Effector CD8-positive, alpha-beta T cell (primary cell): ENCODE measurements around the gene ASXL1.
A peak's percentile ranks its signal among the peaks of the same experiment; 100 is the strongest.

ENCODE experiments used
- DNase-seq: peaks from one replicate; lab custom pipeline; 2025; lab: John Stamatoyannopoulos, UW

ASXL1 gene

DNA sequence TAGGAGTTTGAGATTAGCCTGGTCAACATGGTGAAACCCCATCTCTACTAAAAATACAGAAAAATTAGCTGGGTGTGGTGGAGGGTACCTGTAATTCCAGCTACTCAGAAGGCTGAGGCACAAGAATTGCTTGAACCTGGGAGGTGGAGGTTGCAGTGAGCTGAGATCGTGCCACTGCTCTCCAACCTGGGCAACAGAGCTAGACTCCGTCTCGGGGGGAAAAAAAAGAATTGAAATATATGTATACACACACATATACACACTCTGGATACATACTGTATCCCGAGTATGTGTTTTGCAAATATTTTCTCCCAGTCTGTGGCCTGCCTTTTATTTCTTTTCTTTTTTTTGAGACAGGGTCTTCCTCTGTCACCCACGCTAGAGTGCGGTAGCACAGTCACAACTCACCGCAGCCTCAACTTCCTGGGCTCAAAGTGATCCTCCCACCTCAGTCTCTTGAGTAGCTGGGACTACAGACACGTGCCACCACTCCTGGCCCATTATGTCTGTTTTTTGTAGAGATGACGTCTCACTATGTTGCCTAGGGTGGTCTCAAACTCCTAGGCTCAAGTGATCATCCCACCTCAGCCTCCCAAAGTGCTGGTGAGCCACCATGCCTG, 49.1 kb downstream of the ASXL1 start:
- peak; percentile 39 for DNase-seq

DNA sequence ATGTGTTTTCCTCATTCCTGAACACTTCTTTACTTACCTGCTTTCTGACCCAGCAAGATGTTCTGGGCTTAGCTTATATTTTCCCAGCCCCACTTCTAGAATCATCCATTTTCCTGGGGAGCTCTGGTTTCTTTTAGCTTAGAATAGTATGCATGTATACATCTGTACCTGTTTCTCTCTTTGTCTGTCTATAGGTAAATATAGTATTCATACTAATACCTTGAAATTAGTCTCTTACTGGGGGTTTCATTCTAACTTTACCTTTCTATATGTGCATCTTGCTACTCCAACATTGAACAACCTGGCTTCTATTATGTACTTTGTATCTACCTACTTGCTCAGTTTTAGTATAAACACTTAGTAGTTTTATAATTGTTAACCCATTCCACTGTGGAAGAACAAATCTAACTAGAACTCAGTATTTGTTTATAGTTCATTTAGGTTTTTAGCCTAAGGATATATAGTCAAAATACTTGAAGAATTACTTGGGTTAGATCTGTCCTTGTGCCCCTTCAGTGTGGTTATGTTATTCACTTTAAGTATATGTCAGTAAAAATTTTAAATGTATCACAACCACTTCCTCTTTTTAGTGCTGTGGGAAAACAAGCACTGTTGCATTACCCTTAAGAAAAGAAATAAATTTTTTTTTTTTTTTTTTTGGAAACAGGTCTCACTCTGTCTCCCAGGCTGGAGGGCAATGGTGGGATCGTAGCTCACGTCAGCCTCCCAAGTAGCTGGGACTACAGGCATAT, 54.0 kb downstream of the ASXL1 start:
- DNase-seq = no peak

DNA sequence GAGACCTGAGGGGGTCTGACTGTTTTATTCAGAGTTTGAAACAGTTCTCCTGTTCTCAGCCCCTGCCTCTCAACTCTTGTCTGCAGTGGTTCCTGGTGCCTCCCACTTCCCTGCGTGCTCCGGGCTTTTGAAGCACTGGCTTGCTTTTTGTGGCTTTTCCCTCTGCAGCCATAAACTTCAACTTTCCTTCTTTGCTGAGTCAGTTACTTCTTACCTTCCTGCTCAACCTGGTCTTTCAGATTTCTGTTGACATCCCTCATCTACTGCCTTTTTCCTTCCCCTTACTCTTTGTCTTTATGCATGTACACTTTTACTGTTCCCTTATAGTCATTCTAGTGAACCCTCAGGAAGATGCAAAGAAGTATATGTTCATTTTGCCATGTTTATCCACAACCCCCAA, 57.4 kb downstream of the ASXL1 start:
- no peak for DNase-seq

DNA sequence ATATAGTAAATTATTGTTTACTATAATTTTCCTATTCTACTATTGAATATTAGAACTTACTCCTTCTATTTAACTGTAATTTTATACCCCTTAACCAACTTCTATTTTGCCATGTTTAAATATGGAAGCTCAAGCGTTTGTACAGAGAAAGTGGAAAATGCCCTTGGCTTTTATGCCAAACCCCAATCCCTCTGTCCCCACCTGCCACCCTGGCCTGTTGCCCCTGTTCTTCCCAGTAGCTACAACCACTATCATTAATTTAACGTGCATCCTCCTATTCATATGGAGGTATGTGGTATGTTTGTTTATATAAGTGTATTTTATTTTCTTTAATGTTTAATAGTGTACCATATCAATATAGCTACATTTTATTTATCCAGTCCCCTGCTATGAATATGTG, 58.1 kb downstream of the ASXL1 start:
- no peak for DNase-seq

DNA sequence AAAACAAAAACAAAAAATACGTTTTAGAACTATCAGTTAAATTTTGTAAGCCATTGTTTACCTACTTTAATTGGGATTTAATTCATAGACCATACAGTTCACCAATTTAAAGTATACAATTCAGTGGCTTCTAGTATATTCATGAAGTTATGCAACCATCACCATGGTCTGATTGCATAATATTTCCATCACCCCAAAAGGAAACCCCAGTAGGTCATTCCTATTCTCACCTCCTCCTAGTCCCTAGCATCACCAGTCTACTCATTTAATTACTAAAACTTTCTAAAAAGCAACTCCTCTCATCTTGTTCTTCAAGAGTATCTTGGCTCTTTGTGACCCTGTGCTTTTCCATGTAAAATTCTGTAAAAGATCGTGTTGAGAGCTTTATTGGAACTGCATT, 60.2 kb downstream of the ASXL1 start:
- DNase-seq = no peak

DNA sequence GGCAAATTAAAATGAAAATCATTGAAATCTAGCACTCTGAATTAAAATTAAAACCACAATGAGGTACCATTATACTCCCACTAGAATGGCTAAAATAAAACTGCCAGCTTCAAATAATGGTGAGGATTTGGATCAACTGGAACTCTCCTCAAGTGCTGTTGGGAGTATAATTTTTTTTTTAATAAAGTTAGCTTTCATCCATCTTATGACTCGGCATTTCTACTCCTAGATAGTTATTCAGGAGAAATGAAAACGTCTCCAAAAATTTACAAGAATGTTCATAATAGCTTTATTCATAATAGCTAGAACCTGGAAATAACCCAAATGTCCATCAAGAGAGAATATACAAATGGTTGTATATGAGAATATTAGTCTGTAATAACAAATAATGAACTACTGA, 63.2 kb downstream of the ASXL1 start:
- no peak for DNase-seq

DNA sequence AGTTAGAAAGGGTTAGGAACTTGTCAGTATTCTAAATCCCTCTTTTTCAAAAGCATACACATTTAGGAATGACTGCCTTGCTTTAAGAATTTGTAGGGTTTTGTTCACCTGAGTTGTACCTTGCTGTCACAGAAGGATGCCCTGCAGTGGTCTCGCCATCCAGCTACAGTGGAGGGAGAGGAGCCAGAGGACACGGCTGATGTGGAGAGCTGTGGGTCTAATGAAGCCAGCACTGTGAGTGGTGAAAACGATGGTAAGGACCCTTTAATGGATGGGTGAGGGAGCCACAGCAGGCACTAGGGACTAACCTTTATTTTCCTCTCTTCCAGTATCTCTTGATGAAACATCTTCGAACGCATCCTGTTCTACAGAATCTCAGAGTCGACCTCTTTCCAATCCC, 69.9 kb downstream of the ASXL1 start:
- no peak for DNase-seq

DNA sequence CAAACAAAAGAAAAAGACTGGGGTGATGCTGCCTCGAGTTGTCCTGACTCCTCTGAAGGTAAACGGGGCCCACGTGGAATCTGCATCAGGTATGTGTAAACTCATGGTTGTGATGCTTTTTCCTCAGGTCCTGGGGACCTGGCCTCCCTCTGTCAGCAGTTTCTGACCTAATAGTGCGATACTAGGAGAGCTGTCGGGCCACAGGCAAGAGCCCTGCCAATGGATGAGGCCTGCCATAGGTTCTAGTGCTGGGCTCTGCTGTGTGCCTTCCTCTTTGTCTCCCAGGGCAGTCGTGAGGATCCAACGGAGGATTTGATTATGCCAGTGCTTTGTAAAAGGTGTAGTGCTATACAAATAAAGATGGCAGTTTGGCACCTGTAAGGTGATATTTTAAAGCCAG, 71.2 kb downstream of the ASXL1 start:
- DNase-seq = no peak

DNA sequence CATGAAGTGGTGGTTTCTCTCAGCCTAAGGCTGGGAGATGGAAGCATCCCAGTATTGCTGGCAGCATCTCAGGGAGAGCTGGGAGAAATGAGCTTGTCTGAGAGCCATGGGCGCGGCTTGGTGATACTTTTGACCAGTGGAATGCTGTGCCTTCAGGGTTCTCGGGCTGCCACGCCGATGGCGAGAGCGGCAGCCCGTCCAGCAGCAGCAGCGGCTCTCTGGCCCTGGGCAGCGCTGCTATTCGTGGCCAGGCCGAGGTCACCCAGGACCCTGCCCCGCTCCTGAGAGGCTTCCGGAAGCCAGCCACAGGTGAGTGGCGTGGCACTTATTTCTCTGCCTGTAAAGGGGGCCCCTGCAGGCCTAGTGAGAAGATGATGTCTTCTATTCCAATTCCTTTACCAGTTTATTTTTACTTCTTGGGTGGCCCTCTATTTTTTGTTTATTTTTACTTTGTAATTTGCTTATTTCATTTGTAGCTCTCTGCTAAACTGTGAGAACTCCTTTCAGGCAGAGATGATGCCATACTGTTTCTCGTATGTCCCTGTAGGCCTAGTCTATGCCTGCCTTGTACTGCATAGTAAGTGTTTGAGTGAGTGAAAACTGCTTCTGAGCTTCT, 71.7 kb downstream of the ASXL1 start:
- DNase-seq = no peak

DNA sequence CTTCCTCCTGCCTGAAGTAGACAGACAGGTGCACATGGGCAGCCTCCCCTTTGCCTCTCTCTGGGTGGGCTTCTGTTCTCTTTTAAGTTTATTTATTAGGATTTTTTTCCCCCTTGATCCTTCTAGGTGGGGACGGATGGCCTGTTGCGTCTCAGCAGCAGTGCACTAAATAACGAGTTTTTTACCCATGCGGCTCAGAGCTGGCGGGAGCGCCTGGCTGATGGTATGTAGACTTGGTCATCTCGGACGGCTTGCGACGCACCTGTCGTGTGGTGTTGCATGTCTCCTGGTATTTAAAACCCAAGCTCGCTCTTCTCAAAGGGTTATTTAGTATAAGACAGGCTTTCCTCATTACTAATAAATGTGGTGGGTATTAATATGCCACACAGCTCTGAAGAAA, 73.3 kb downstream of the ASXL1 start:
- no peak for DNase-seq

DNA sequence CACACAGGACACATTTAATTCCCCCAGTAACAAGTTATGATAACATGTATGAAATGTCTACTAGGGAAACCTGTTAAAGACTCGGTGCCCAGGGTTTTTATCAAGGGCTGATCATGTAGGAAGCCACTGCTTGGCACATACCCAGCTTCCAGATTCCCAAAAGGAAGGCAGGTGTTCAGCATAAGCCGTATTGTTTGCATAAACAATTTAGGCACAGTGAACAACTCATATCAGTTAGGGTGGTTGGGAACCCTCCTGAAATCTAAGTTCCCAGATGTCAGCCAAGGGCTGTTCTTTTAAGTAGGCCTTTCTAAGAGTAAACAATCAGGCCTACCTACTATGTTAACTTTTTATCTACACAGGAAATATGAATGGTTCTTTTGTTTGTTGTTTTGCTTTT, 74.1 kb downstream of the ASXL1 start:
- DNase-seq = no peak

DNA sequence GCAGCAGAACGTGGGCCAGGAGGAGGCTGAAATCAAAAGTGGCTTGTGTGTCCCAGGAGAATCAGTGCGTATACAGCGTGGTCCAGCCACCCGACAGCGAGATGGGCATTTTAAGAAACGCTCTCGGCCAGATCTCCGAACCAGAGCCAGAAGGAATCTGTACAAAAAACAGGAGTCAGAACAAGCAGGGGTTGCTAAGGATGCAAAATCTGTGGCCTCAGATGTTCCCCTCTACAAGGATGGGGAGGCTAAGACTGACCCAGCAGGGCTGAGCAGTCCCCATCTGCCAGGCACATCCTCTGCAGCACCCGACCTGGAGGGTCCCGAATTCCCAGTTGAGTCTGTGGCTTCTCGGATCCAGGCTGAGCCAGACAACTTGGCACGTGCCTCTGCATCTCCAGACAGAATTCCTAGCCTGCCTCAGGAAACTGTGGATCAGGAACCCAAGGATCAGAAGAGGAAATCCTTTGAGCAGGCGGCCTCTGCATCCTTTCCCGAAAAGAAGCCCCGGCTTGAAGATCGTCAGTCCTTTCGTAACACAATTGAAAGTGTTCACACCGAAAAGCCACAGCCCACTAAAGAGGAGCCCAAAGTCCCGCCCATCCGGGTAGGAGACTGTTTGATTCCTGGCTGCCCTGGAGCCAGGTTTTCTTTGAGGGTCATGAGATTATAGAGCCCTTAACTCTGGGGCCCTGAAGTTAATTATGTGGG, 75.3 kb downstream of the ASXL1 start:
- DNase-seq = no peak

DNA sequence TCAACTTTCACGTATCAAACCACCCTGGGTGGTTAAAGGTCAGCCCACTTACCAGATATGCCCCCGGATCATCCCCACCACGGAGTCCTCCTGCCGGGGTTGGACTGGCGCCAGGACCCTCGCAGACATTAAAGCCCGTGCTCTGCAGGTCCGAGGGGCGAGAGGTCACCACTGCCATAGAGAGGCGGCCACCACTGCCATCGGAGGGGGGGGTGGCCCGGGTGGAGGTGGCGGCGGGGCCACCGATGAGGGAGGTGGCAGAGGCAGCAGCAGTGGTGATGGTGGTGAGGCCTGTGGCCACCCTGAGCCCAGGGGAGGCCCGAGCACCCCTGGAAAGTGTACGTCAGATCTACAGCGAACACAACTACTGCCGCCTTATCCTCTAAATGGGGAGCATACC, 76.3 kb downstream of the ASXL1 start:
- DNase-seq = no peak

DNA sequence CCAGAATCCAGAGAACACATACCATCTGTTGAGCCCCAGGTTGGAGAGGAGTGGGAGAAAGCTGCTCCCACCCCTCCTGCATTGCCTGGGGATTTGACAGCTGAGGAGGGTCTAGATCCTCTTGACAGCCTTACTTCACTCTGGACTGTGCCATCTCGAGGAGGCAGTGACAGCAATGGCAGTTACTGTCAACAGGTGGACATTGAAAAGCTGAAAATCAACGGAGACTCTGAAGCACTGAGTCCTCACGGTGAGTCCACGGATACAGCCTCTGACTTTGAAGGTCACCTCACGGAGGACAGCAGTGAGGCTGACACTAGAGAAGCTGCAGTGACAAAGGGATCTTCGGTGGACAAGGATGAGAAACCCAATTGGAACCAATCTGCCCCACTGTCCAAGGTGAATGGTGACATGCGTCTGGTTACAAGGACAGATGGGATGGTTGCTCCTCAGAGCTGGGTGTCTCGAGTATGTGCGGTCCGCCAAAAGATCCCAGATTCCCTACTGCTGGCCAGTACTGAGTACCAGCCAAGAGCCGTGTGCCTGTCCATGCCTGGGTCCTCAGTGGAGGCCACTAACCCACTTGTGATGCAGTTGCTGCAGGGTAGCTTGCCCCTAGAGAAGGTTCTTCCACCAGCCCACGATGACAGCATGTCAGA, 77.4 kb downstream of the ASXL1 start:
- no peak for DNase-seq

DNA sequence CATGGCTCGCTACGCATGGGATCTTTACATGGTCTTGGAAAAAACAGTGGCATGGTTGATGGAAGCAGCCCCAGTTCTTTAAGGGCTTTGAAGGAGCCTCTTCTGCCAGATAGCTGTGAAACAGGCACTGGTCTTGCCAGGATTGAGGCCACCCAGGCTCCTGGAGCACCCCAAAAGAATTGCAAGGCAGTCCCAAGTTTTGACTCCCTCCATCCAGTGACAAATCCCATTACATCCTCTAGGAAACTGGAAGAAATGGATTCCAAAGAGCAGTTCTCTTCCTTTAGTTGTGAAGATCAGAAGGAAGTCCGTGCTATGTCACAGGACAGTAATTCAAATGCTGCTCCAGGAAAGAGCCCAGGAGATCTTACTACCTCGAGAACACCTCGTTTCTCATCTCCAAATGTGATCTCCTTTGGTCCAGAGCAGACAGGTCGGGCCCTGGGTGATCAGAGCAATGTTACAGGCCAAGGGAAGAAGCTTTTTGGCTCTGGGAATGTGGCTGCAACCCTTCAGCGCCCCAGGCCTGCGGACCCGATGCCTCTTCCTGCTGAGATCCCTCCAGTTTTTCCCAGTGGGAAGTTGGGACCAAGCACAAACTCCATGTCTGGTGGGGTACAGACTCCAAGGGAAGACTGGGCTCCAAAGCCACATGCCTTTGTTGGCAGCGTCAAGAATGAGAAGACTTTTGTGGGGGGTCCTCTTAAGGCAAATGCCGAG, 78.2 kb downstream of the ASXL1 start:
- no peak for DNase-seq

DNA sequence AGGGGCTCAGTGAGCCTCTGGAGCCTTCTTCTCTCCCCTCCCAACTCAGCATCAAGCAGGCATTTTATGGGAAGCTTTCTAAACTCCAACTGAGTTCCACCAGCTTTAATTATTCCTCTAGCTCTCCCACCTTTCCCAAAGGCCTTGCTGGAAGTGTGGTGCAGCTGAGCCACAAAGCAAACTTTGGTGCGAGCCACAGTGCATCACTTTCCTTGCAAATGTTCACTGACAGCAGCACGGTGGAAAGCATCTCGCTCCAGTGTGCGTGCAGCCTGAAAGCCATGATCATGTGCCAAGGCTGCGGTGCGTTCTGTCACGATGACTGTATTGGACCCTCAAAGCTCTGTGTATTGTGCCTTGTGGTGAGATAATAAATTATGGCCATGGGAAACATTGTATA, 78.8 kb downstream of the ASXL1 start:
- no peak for DNase-seq

DNA sequence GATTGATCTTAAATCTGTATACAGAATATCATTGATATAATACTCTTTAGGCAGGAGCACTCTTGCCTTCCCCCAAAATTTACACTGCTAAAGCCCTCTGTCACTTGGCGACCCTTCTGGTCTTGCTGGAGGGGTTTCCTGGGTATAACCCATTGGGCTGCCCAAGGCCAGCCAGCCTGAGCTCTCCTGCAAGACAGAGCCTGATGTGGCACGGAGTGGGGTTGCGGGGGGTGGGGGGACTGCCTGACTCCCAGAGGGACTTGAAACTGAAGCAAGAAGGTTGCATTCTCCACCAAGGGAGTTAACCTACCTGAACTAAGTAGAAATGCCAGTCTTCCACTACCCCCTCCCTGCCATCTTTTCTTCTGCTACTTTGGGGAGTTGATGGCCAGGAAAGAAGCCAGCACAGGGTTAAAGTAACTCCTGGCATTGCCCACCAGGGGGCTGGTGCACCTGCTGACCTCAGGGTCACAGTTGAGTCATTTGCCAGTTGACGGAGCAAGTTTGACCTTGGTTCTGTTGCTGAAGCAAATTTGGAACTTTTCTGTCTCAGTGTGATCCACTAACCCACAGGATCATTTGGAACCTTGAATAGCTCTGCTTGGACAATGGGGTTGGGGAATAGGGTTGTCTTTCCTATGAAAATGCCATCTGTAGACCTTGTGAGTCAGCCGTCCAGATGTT, 79.4 kb downstream of the ASXL1 start:
- no peak for DNase-seq

DNA sequence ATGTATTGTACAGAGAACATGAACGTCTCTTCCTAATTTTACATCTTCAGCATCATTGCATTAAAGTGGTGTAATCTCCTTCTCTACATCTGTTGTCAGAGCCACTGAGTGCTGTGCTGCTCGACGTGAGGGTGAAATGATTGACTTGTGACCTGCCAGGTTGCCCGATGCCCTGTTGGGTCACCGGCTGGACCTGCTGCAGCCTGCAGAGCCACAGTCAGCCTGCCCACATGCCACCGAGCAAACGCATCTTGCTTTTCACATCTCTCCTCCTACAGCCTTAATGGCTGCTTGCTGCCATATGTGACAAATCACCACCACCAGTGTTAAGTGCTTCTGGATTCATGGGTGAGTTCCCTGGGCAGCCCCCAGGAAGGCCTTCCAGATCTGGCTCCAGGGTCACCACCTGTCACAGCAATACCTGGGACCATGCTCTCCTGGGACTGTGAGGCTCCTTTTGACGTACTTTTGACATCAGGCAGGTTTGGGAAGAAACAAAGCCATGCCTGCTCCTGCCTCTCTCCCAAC, 80.3 kb downstream of the ASXL1 start:
- no peak for DNase-seq

DNA sequence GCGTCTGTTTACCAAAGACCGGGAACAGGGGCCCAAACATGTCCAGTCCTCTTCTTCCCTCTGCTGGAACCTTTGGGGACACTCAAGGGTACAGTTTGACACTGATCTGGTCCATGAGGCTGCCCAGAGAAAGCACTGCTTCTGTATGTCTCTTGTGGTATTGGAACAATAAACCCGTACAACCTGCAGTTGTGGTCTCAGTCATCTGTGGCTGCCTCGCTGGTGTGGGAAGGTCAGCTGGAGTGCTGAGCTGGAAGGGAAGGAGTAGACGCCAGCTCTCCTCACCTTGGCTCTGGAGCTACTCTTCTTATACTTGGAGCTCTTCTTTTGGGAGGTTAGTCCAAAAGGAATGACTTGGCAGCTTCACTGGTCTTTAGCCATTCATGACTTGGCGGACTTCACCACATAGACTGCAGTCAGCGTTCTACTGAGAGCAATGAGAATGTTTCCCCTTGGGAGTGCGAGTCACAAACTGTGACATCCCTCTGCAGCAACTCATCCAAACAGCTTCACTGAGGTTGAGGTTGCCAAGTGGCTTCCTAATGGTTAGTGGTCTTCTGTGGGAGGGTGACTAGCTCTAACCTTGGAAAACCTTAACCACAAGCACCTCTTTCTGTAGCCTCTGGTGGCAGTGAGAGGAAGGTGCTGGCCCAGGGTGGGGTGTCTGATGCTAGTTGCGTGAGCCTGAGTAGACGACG, 81.2 kb downstream of the ASXL1 start:
- no peak for DNase-seq

DNA sequence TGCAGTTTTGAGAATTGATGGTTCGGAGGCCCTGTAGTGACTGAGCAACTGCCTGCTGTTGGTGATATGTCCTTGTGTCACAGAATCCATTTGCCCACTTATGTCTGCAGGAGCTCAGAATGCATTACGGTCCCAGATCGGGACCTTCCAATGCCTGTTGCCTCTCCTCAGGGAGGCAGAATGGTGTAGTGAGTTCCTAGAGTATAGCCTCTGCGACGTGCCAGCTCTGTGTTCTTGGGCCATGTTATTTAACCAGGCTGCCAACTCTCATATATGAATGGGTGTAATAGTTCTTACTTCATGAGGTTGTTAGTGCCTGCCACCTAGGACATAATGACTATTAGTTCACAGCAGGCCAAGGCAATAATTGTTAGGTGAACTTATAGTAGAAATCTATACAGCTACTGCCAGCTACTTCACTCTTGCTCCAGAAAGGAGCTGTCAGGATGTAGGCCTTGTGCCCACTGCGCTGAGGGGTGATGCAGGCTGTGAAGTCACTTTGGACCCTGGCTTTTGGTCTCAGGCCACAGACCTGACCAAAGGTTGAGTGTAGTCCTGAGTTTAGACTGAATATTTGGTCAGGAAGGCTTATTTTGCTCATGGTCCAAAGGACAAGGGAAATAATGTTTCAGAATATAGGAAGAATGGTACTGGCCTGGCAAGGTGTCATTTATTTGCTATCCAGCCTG, 82.1 kb downstream of the ASXL1 start:
- no peak for DNase-seq
